Dermis microvascular lymphatic vessel endothelial cell (primary cell): ENCODE results near the gene PLEKHA3. TPM values are rescaled to one million over a fixed set of nuclear protein-coding genes. Genes with fewer than 3 reads are reported as not detected.
"Not testable (repeated sequence)": the region's sequence is repeated elsewhere in the genome, so short reads cannot be mapped to it uniquely, and the experiment has no call there.

Experiments
- DNase-seq, 2 donors: peaks; one replicate each; pipeline versions ENCODE4 v3.0.0 to v3.0.0-alpha.2; 2010; ENCODE audit warnings: low read depth in 2 of 2
- total RNA-seq: library from RNA; depleted of rRNA; stranded (reverse); fragments of >200 nt; gene quantifications from 2 replicates; pipeline ENCODE4 v1.2.1, GENCODE V29; 2014

Gene PLEKHA3
- total RNA-seq, 1 donor from 2014 or later = 5.0 TPM

DNA sequence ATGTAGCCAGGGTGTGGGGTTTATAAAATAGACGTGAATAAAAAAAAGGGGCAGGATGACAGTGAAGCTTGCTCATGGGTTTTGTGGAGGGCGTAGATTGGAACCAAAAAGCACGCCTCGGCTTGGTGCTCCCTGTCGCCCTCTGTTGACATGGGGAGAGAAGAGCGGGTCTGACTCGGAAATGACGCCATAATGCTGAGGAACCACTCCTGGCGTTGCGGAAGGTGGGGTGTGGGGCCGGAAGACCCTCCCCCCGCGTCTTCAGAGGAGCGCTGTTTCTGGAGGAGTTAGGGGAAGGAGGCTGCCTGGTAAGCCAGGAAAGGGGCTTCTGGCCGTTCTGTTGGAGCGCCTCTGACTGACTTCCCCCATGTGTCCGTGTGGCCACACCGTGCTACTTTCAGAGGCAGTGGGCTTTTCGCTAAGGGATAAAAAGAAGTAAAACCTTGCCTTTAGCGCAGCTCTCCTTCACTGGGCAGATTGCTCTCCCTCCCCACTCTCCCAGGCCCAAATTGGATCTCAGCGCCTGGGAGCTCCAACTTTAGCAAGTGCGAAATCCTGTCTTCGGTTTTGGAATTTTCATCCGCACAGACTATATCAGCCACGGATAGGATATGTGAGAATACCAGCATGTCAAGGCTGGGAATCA, 42.8 kb downstream of the PLEKHA3 start:
- DNase-seq = peak; percentile 33 to 82

- DNase-seq = peak in 1 of 2 donors; percentile 6
Measured at GRCh38 chr2:178523596-178524134, 43.4 kb downstream of the PLEKHA3 start.

GRCh38 chr2:178525010-178525409, 44.8 kb downstream of the PLEKHA3 start:
- DNase-seq = not testable (repeated sequence)

- DNase-seq = not testable (repeated sequence)
Measured at GRCh38 chr2:178525460-178525859, 45.2 kb downstream of the PLEKHA3 start.

DNA sequence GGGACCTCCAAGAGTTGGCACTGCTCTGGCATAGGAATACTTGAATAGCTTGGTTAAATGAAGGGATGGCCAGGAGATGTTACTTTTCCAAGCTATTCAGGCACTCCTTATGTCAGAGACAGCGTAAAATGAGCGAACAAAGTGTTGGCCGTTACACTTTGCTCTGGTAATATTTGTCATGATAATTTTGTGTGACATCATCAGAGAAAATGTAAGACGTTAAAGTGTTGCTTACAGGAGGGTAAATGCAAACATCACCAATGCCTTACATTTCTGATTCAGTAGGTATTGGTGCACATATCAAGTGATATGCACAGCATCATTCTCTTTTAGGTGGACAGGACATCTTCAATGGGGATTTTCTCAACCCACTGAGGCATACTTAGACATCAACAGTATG, 46.0 kb downstream of the PLEKHA3 start:
- DNase-seq = no peak

DNA sequence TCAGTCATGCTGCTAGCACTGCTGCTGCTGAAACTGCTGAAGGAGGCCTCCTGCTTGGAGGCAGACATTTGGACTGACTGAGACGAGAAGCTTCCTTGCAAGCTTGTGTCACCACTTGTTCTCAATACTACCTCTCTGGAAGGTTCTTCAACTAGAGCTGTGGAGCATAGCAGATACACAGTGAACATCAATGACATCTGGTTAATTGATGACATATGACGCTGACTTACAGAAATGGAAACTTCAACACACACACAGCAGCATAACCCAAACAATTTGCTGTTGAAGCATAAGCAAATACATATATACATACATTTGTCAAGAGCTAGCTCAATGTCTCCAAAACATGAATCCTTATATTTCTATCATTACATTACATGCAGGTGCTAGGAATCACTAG, 47.3 kb downstream of the PLEKHA3 start:
- no peak for DNase-seq

GRCh38 chr2:178528647-178529046, 48.4 kb downstream of the PLEKHA3 start:
- no peak for DNase-seq

- no peak for DNase-seq
Measured at GRCh38 chr2:178529194-178529593, 48.9 kb downstream of the PLEKHA3 start.

- DNase-seq = no peak
Measured at GRCh38 chr2:178530131-178530530, 49.9 kb downstream of the PLEKHA3 start.

GRCh38 chr2:178530625-178531142, 50.4 kb downstream of the PLEKHA3 start:
- no peak for DNase-seq

GRCh38 chr2:178531168-178531567, 50.9 kb downstream of the PLEKHA3 start:
- DNase-seq = no peak

GRCh38 chr2:178536037-178536436, 55.8 kb downstream of the PLEKHA3 start:
- DNase-seq = no peak

GRCh38 chr2:178542161-178542560, 61.9 kb downstream of the PLEKHA3 start:
- no peak for DNase-seq

- no peak for DNase-seq
Measured at GRCh38 chr2:178542569-178542968, 62.3 kb downstream of the PLEKHA3 start.

DNA sequence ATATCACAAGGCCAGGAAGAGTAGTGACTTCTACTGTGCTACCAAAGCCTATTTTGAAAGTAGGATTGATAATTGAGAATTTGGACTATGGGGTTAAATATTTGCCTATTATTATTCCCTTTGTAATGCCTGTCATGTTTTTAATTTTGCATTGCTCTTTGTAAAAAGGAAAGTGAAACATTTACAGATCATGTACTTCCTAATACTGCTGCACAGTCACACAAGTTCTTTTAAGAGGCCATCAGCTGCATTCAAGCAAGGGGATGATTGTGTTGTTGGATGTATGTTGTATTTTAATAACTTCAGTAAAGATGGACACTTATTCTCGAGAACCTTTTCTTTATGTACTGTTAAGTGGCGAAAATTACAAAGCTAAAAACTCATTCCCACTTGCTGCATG, 70.1 kb downstream of the PLEKHA3 start:
- DNase-seq = no peak

GRCh38 chr2:178553047-178553446, 72.8 kb downstream of the PLEKHA3 start:
- DNase-seq = peak in 1 of 2 donors; percentile 41

Other genes starting within 250 kb of the PLEKHA3 start
- gene PRKRA, start 29.3 kb upstream of the PLEKHA3 start, total RNA-seq = 29.7 and 31.5 TPM in 2 replicates
- gene PJVK, start 29.1 kb upstream of the PLEKHA3 start, total RNA-seq = 0.39 and 0.51 TPM in 2 replicates
- 16.0 and 17.3 TPM in 2 replicates for gene FKBP7, start 1.9 kb upstream of the PLEKHA3 start, total RNA-seq